DMS114 treated with DMSO at 0.1 percent for 48 hours (cell line): ENCODE data around the gene SMU1.

Experiments
- DNase-seq: peaks from one replicate; lab custom pipeline; 2025; ENCODE audit not compliant: unreplicated experiment; lab: John Stamatoyannopoulos, UW

The SMU1 gene

DNA sequence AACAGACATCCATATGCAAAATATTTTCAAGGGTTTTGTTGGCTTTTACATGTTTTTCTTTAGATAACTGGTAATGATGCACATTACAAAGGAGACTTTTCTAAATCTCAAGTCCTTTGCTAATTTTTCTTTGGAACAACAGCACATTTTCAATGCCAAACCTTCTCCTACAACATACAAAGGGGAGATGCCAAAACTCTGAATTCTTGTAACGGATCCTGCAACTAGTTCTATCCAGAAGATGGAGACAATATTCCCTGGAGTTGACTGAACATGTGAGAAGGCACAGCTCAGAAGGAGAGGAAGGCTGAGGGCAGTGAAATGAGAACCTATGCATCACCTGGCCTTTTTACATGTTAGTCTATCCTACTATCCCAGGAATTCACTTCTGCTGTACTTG is 30.4 kb downstream of the SMU1 start:
- DNase-seq: no peak

DNA sequence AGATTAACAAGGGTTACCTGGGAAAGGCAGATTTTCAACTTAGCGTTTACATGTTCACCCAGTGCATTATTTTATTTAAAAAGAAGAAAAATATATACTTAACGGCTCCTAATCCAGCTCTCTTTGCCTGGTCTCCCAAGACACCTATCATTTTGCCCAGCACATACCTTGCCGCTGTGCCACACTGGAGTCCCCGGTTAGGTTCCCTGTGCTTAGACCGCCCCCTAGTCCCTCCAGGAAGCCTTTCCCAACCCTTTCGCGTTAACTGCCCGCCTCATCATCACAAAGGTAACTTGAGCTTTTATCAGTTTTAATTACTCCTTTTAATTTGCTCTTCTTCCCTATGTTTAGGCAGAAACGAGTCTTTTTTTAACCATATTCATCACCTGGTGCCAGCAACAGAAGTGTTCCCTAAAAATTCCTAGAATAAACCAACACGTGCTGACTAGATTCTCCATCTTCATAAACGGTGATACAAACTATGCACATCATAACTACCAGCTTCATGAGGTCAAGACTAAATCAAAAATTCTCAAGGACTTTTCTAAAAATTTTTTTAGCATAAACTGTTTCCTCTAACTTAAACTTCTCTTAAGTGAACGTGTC is 31.7 kb downstream of the SMU1 start:
- DNase-seq: peak; percentile 30

- DNase-seq: peak; percentile 83
Measured at GRCh38 chr9:33044162-33044673, 32.3 kb downstream of the SMU1 start.

DNA sequence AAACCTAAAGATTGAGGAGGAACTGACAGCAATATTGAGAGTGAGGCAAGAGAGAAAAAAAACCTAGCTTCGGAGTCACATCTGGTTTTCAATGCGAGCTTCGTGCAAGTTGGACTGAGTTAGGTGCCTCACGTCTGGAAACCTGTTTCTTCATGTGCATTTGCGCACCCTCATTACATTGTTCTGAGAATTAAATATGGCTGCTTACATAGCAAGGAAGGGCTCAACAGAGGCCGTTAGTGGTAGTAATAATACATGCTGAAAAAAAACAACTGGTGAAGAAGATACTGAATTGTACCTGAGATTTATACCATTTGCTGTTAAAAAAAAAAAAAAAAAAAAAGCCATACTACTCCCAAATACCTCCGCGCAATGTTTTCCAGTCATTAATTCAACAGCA is 32.8 kb downstream of the SMU1 start:
- DNase-seq: no peak

DNA sequence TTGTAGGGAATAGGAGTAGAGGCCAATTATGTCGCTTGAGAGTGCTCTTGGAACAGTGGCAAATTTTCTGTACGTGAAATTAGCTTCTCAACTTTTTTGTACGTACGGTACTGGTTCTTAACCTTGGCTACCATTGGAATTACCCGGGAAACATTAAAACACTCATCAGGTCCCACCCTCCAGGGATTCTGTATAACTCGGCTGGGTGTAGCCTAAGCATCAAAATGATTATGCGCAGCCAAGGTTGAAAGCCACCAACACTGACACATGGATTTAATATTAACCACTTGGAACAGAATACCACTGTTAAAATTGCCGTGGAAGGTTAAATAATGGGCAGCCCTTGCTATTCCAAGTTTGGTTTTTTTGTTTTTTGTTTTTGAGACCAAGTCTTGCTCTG is 34.0 kb downstream of the SMU1 start:
- DNase-seq: no peak

DNA sequence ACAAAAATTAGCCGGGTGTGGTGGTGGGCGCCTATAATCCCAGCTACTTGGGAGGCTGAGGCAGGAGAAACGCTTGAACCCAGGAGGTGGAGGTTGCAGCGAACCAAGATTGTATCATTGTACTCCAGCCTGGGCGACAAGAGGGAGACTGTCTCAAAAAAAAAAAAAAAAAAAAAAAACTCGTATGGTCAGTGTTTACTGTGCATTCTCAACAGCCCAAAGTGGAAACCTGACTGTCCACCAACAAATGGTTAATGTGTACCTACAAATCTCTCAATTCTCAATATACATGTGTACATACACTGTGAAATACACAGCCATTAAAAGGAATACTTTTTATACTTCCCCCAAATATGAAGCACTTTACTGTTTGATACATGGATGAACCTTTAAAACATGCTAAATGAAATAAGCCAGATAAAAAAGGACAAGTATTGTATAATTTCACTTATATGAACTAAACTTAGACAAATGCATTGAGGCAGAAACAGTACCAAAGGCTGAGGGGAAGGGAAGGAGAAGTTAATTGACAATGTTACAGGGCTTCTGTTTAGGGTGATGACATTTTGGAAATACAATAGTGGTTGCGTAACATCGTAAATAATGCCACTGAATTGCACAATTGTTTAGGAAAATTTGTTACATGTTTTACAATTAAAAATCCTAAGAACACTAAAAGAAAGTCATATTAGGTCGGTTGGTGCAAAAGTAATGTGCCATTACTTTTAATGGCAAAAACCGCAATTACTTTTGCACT is 34.9 kb downstream of the SMU1 start:
- DNase-seq: no peak

DNA sequence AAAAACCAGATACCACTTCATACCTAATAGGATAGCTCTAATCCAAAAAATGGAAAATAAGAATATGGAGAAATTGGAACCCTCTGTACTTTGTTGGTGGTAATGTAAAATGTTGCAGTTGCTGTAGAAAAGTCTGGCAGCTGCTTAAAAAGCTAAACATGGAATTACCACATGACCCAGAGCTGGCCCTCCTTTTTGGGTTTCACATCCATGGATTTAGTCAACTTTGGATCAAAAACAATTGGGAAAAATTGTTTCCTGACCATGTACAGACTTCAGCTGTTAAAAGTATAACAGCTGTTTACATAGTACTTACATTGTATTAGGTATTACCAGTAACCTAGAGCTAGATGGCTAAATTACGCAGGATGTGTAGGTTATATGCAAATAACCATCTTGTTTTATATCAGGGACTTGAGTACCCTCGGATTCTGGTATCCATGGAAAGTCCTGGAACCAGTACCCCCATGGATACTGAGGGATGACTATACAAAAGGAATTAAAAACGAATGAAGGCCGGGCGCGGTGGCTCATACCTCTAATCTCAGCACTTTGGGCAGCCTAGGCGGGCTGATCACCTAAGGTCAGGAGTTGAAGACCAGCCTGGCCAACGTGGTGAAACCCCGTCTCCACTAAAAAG is 35.6 kb downstream of the SMU1 start:
- DNase-seq: no peak

- no peak for DNase-seq
Measured at GRCh38 chr9:33032865-33033264, 43.6 kb downstream of the SMU1 start.

DNA sequence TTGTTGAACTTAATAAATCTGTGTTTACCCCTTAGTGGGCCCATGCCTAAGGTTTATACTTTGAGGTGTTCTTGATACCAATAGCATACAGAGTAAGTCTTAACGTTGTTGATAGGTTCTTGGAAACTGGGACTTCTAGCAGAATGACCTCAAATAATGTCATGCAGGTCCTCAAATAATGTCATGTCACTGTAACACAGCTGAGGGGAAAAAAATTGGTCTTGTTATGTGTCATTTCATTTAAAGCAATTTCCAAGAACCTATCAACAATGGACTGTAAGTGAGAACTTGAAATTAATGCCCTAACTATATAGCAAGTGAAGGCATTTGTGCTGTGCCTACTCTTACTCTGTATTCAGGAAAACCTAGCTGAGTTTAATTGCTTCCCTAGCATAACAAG is 44.2 kb downstream of the SMU1 start:
- no peak for DNase-seq

- DNase-seq: no peak
Measured at GRCh38 chr9:33030285-33030684, 46.2 kb downstream of the SMU1 start.

- no peak for DNase-seq
Measured at GRCh38 chr9:33029231-33029786, 47.2 kb downstream of the SMU1 start.

DNA sequence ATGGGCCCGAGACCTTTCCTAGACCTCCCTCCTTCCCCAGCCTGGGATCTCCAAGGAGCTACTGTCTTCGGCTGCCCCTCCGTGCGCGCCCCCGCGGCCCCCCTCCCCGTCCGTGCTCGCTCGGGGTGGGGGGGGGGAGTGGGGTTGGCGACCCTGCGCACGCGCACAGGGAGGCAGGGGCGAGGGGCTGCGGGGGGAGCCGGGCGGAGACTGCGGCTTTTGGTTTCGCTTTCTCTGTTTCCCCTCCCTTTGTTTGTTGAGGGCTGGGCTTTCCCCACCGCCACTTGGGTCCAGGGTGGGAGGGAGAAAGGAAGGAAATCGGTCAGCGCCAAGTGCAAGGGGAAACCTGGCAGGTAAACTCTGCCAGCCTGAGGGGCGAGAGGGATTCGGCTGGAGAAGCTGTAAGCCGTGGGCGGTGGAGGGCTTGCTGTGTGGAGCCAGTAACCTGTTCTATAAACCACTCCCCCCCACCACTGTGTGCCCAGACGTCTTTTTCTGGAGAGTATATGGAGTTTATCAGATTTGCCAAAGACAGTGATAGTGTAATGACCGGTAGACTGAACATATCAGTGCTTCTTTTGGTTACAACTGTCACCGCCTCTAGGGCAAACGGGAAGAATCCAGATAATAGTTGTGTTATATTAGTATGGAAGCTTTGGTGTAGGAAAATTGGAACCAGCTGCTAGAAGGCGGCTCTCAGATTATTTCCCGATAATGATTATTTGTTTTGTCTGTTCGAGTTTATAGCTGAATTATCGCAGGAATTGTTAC is 50.7 kb downstream of the SMU1 start:
- no peak for DNase-seq

DNA sequence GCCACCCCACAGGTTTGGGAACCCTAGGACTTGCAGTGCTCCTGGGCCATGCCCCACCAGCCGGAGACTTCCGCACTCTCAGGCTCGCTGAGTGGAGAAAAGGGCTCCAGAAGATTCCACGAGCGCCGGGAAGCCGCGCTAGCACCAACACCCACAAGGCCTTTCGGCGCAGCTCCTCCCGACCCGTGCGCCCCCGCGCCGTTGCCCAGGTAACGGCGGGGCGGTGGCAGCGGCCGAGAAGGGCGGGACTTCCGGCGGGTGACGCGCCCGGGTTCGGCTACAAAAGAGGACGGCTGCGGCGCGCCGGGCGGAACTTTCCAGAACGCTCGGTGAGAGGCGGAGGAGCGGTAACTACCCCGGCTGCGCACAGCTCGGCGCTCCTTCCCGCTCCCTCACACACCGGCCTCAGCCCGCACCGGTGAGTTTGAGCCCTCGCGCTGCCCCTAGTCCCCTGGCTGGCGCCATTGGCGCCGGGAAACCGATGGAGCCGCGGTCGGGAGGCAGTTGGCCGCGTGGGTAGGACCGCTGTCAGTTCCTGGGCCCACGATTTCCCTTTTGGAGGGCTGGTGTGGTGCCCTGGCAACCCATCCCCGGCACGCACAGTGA is 51.4 kb downstream of the SMU1 start, which contains the start of gene DNAJA1:
Gene DNAJA1, plus strand, starts transcription at position 308 of the 606 bp plus-strand sequence. CDS start 1,212 bp downstream, outside the sequence.
- DNase-seq: peak; percentile 57

DNA sequence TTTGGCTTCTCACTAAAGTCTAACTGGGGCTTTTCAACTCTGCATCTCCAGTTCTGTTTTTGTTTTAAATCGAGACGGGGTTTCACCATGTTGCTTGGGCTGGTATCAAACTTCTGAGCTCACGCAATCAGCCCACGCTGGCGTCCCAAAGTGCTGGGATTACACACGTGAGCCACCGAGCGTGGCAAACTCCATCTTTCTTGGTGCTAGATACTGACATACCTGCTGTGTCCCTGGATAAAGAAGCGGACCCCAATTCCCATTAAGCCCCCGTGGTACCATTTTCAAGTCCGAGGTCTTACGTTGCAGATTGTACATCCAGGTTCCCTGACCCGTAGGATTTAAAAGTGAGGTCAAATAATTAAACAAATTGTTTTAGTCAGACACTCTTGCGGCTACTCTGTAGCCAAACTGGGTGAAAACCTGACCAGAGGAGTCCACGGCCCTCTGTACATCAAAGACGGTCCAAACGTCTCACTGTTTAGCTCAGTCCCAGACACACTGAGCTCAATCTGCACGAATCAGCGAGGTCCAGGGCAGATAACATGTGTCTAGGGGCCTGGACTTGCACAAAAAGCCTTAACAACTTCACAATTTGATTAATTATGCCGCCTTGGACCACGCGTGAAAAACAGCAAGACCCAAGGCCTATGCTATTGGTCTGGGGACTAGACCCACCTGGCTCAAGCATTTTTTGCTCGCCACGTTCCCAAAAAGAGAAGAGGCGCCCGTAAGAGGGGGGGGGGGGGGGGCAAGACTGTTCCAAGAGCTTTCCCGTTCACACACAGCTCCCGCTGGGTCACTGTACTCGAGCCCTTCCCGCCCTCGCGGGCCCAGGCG is 52.1 kb downstream of the SMU1 start:
- DNase-seq: no peak

DNA sequence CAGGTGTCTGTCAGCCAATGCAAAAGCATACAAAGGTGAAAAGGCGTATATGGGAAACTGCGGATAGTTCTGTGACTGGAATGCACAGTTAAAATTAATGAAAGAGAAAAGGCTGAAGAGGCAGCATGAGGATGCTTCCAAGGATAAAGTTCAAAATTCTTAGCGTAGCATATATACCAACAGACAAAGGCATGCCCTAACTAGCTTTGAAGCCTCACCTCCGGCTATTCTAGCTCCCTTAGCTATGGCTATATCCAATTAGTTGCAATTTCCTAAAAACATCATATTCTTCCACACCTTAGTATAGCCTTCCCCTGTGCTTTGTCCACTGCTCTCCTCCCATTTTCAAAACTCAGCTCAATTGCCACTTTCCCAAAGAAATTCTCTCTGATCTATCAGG is 52.8 kb downstream of the SMU1 start:
- no peak for DNase-seq

- DNase-seq: no peak
Measured at GRCh38 chr9:33022755-33023154, 53.7 kb downstream of the SMU1 start.

- no peak for DNase-seq
Measured at GRCh38 chr9:33022303-33022702, 54.2 kb downstream of the SMU1 start.

GRCh38 chr9:33019797-33020196 is 56.7 kb downstream of the SMU1 start:
- DNase-seq: no peak

GRCh38 chr9:33017283-33018041 is 59.0 kb downstream of the SMU1 start:
- DNase-seq: no peak
